ENCODE results near the gene MAN2B1. TPM values are rescaled to one million over a fixed set of nuclear protein-coding genes. Genes with fewer than 3 reads are reported as not detected.
A peak's percentile ranks its signal among the peaks of the same experiment; 100 is the strongest.
"Not testable (repeated sequence)": the region's sequence is repeated elsewhere in the genome, so short reads cannot be mapped to it uniquely, and the experiment has no call there.

MAN2B1 gene
- total RNA-seq, 8 experiments from 2014 or later, result 12.3 to 95.9 (median 38.0) TPM

GRCh38 chr19:12647047-12647446 lies 19.5 kb downstream of the MAN2B1 start:
- in situ Hi-C loops (cut with MboI; ENCODE audit: low pct_unique_long_range_greater_than_20kb in 2 of 9, low sequenced_read_pairs in 9 of 9, unreplicated experiment in 9 of 9), result no loop called here
- no peaks in the 10 kb centered on the region for H3K4me1 ChIP-seq (replicated peaks in 1 of 2)
- no peak overlapping the region for H3K4me3 ChIP-seq
- 100% methylated on average over 1 to 2 of the region's 8 CpGs; no CpG with 5 or more reads in 8 of the 10 experiments for WGBS, 10 experiments
- ATAC-seq (replicated peaks in 6 of 8), result no peak
- no peak overlapping the region for H3K27ac ChIP-seq

GRCh38 chr19:12646551-12646950 lies 20.0 kb downstream of the MAN2B1 start:
- ATAC-seq (replicated peaks in 6 of 8), result no peak
- WGBS, 10 experiments, result 83 to 100% (median 100%) methylated on average over 1 to 3 of the region's 10 CpGs; no CpG with 5 or more reads in 7 of the 10 experiments
- in situ Hi-C loops (cut with MboI; ENCODE audit: low pct_unique_long_range_greater_than_20kb in 2 of 9, low sequenced_read_pairs in 9 of 9, unreplicated experiment in 9 of 9), result no loop called here
- H3K4me1 ChIP-seq (replicated peaks in 1 of 2), result no peaks in the 10 kb centered on the region
- H3K4me3 ChIP-seq, result no peak overlapping the region
- H3K27ac ChIP-seq, result no peak overlapping the region

- ATAC-seq (replicated peaks in 6 of 8); in situ Hi-C loops (cut with MboI; ENCODE audit: low pct_unique_long_range_greater_than_20kb in 2 of 9, low sequenced_read_pairs in 9 of 9, unreplicated experiment in 9 of 9); H3K4me3 ChIP-seq; H3K4me1 ChIP-seq (replicated peaks in 1 of 2); H3K27ac ChIP-seq: not testable (repeated sequence)
- 77 to 91% (median 86%) methylated on average over 4 to 10 of the region's 14 CpGs; no CpG with 5 or more reads in 6 of the 10 experiments for WGBS, 10 experiments
Observed at GRCh38 chr19:12643716-12644115, 22.8 kb downstream of the MAN2B1 start.

GRCh38 chr19:12642506-12642905 lies 24.0 kb downstream of the MAN2B1 start:
- no peak for ATAC-seq (replicated peaks in 6 of 8)
- H3K27ac ChIP-seq, result no peak overlapping the region

GRCh38 chr19:12641456-12641855 lies 25.1 kb downstream of the MAN2B1 start:
- in situ Hi-C loops (cut with MboI; ENCODE audit: low pct_unique_long_range_greater_than_20kb in 2 of 9, low sequenced_read_pairs in 9 of 9, unreplicated experiment in 9 of 9), result no loop called here

More at GRCh38 chr19:12642506-12642905, 24.0 kb downstream of the MAN2B1 start:
- Histone ChIP-seq H3K4me1 (replicated peaks in 1 of 2) (peaks cover 0 to 2% of the 10 kb centered on the region in 2 donors), H3K4me3 (no peak overlapping the region)
- WGBS, 10 experiments, result 72 to 95% (median 93%) methylated on average over 5 to 23 of the region's 26 CpGs; no CpG with 5 or more reads in 7 of the 10 experiments
- in situ Hi-C loops (cut with MboI; ENCODE audit: low pct_unique_long_range_greater_than_20kb in 2 of 9, low sequenced_read_pairs in 9 of 9, unreplicated experiment in 9 of 9), result no loop called here

GRCh38 chr19:12639901-12640613 lies 26.5 kb downstream of the MAN2B1 start:
- WGBS, 10 experiments, result 7 to 40% (median 20%) methylated on average over 1 to 21 of the region's 39 CpGs; no CpG with 5 or more reads in 3 of the 10 experiments
- Histone ChIP-seq H3K27ac (peak overlapping the region in 1 of 2 donors; percentile 7), H3K4me1 (replicated peaks in 1 of 2) (peaks cover 0 to 2% of the 10 kb centered on the region in 2 donors), H3K4me3 (no peak overlapping the region)
- in situ Hi-C loops (cut with MboI; ENCODE audit: low pct_unique_long_range_greater_than_20kb in 2 of 9, low sequenced_read_pairs in 9 of 9, unreplicated experiment in 9 of 9), result no loop called here
- peak; percentile 85 to 98 (median 90) for ATAC-seq (replicated peaks in 6 of 8)

More at GRCh38 chr19:12641456-12641855, 25.1 kb downstream of the MAN2B1 start:
- H3K4me3 ChIP-seq, result no peak overlapping the region
- 77 to 100% (median 80%) methylated on average over 1 to 8 of the region's 13 CpGs; no CpG with 5 or more reads in 5 of the 10 experiments for WGBS, 10 experiments
- H3K27ac ChIP-seq, result no peak overlapping the region
- H3K4me1 ChIP-seq (replicated peaks in 1 of 2), result peaks cover 0 to 2% of the 10 kb centered on the region in 2 donors
- no peak for ATAC-seq (replicated peaks in 6 of 8)

- 85 to 100% (median 92%) methylated on average over 4 to 18 of the region's 22 CpGs; no CpG with 5 or more reads in 2 of the 10 experiments for WGBS, 10 experiments
- in situ Hi-C loops (cut with MboI; ENCODE audit: low pct_unique_long_range_greater_than_20kb in 2 of 9, low sequenced_read_pairs in 9 of 9, unreplicated experiment in 9 of 9), result no loop called here
- H3K27ac ChIP-seq, result no peak overlapping the region
- no peak overlapping the region for H3K4me3 ChIP-seq
- no peak for ATAC-seq (replicated peaks in 6 of 8)
- H3K4me1 ChIP-seq (replicated peaks in 1 of 2), result peaks cover 0 to 2% of the 10 kb centered on the region in 2 donors
Observed at GRCh38 chr19:12638611-12639182, 27.8 kb downstream of the MAN2B1 start.

GRCh38 chr19:12636631-12637030 lies 29.9 kb downstream of the MAN2B1 start:
- no peak for ATAC-seq (replicated peaks in 6 of 8)
- 80 to 84% methylated on average over 1 to 5 of the region's 13 CpGs; no CpG with 5 or more reads in 8 of the 10 experiments for WGBS, 10 experiments
- in situ Hi-C loops (cut with MboI; ENCODE audit: low pct_unique_long_range_greater_than_20kb in 2 of 9, low sequenced_read_pairs in 9 of 9, unreplicated experiment in 9 of 9), result no loop called here
- peaks cover 0 to 2% of the 10 kb centered on the region in 2 donors for H3K4me1 ChIP-seq (replicated peaks in 1 of 2)
- no peak overlapping the region for H3K4me3 ChIP-seq
- H3K27ac ChIP-seq, result no peak overlapping the region

GRCh38 chr19:12629215-12629614 lies 37.3 kb downstream of the MAN2B1 start:
- Histone ChIP-seq H3K27ac (no peak overlapping the region), H3K4me3 (no peak overlapping the region), H3K4me1 (replicated peaks in 1 of 2) (no peaks in the 10 kb centered on the region)
- WGBS, 10 experiments, result 90 to 100% (median 100%) methylated on average over 1 to 7 of the region's 7 CpGs
- no peak for ATAC-seq (replicated peaks in 6 of 8)
- in situ Hi-C loops (cut with MboI; ENCODE audit: low pct_unique_long_range_greater_than_20kb in 2 of 9, low sequenced_read_pairs in 9 of 9, unreplicated experiment in 9 of 9), result no loop called here

GRCh38 chr19:12628040-12629022 lies 38.2 kb downstream of the MAN2B1 start:
- WGBS, 10 experiments, result 94 to 99% (median 97%) methylated on average over 5 to 17 of the region's 17 CpGs
- ATAC-seq (replicated peaks in 6 of 8), result no peak
- H3K27ac ChIP-seq, result no peak overlapping the region
- in situ Hi-C loops (cut with MboI; ENCODE audit: low pct_unique_long_range_greater_than_20kb in 2 of 9, low sequenced_read_pairs in 9 of 9, unreplicated experiment in 9 of 9), result no loop called here
- no peaks in the 10 kb centered on the region for H3K4me1 ChIP-seq (replicated peaks in 1 of 2)
- no peak overlapping the region for H3K4me3 ChIP-seq

GRCh38 chr19:12626958-12627357 lies 39.6 kb downstream of the MAN2B1 start:
- Histone ChIP-seq H3K27ac (no peak overlapping the region), H3K4me1 (replicated peaks in 1 of 2) (no peaks in the 10 kb centered on the region), H3K4me3 (no peak overlapping the region)
- ATAC-seq (replicated peaks in 6 of 8), result no peak
- in situ Hi-C loops (cut with MboI; ENCODE audit: low pct_unique_long_range_greater_than_20kb in 2 of 9, low sequenced_read_pairs in 9 of 9, unreplicated experiment in 9 of 9), result no loop called here
- 76 to 100% (median 97%) methylated on average over 2 to 8 of the region's 8 CpGs for WGBS, 10 experiments

- in situ Hi-C loops (cut with MboI; ENCODE audit: low pct_unique_long_range_greater_than_20kb in 2 of 9, low sequenced_read_pairs in 9 of 9, unreplicated experiment in 9 of 9), result no loop called here
- no peak for ATAC-seq (replicated peaks in 6 of 8)
- 60 to 100% (median 75%) methylated on average over 1 to 4 of the region's 4 CpGs; no CpG with 5 or more reads in 1 of the 10 experiments for WGBS, 10 experiments
Observed at GRCh38 chr19:12623361-12624031, 43.0 kb downstream of the MAN2B1 start.

More at GRCh38 chr19:12623361-12624031, 43.0 kb downstream of the MAN2B1 start:
- Histone ChIP-seq H3K27ac (no peak overlapping the region), H3K4me3 (no peak overlapping the region), H3K4me1 (replicated peaks in 1 of 2) (no peaks in the 10 kb centered on the region)
